Measurements from ENCODE around the gene ACSM2B.
"Not testable (repeated sequence)": the region's sequence is repeated elsewhere in the genome, so short reads cannot be mapped to it uniquely, and the experiment has no call there.

Gene ACSM2B

GRCh38 chr16:20595068-20595467, 18.9 kb upstream of the ACSM2B start:
- H3K4me1 ChIP-seq (ENCODE audit: control insufficient read depth in 2 of 2, insufficient read depth in 1 of 2, low read depth in 1 of 2, low read length in 2 of 2); H3K9ac ChIP-seq (ENCODE audit: low read depth, low read length, poor library complexity); H4K91ac ChIP-seq (ENCODE audit: low read depth, low read length, poor library complexity); H2BK120ac ChIP-seq (ENCODE audit: low read depth, low read length); H3K18ac ChIP-seq (ENCODE audit: low read length); H2BK5ac ChIP-seq (ENCODE audit: low read length); H2AK5ac ChIP-seq (ENCODE audit: low read depth, low read length); H4K8ac ChIP-seq (ENCODE audit: low read depth, low read length); H3K27me3 ChIP-seq (ENCODE audit: control insufficient read depth in 3 of 3, insufficient read depth in 3 of 3, low read depth in 1 of 3, low read length in 3 of 3); H2BK15ac ChIP-seq (ENCODE audit: low read length); H3K4me3 ChIP-seq (ENCODE audit: low read length in 2 of 2); H3K14ac ChIP-seq (ENCODE audit: low read length); H3K79me1 ChIP-seq (ENCODE audit: low read depth, low read length); H3K4ac ChIP-seq (ENCODE audit: low read length); H3K27ac ChIP-seq (replicated peaks; ENCODE audit: low read length); H3K23ac ChIP-seq (ENCODE audit: low read depth, low read length, poor library complexity); H3K4me2 ChIP-seq (ENCODE audit: insufficient read depth, low read length, poor library complexity, severe bottlenecking); H2BK12ac ChIP-seq (ENCODE audit: low read length); H3K9me3 ChIP-seq (replicated peaks in 1 of 2; ENCODE audit: control insufficient read depth in 2 of 2, insufficient read depth in 1 of 2, low read depth in 1 of 2, low read length in 2 of 2); H2AFZ ChIP-seq (ENCODE audit: low read length); H3K36me3 ChIP-seq (replicated peaks in 1 of 2; ENCODE audit: control insufficient read depth in 2 of 2, insufficient read depth in 2 of 2, low read length in 2 of 2); DNase-seq (ENCODE audit: low spot score): not testable (repeated sequence)
- WGBS, 2 donors (ENCODE audit: extremely low coverage in 2 of 2, insufficient read length in 2 of 2, insufficient replicate concordance in 1 of 2), result no CpG with 5 or more reads among the region's 2 CpGs

DNA sequence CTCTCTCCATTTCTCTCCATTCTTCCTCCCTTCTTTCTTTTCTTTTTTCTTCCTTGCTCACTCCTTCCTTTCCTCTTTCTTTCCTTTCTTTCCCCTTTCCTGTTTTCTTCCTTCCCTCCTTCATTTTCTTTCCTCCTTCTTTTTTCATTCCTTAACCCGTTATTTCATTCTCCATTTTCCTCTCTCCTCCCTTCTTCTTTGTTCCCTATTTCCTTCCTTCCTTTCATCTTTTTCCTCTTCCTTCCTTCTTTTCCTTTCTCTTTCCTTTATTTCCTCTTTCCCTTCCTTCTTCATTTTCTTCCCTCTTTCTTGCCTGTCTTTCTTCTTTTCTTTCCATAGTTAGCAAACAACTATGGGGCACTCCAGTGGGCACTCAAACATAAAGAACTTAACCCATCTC, 16.6 kb upstream of the ACSM2B start:
- H3K18ac ChIP-seq (ENCODE audit: low read length); H2BK12ac ChIP-seq (ENCODE audit: low read length); H2AK5ac ChIP-seq (ENCODE audit: low read depth, low read length); H3K9ac ChIP-seq (ENCODE audit: low read depth, low read length, poor library complexity); H4K91ac ChIP-seq (ENCODE audit: low read depth, low read length, poor library complexity); H3K4me2 ChIP-seq (ENCODE audit: insufficient read depth, low read length, poor library complexity, severe bottlenecking); H3K23ac ChIP-seq (ENCODE audit: low read depth, low read length, poor library complexity); H3K79me1 ChIP-seq (ENCODE audit: low read depth, low read length); H3K14ac ChIP-seq (ENCODE audit: low read length); H3K27me3 ChIP-seq (ENCODE audit: control insufficient read depth in 3 of 3, insufficient read depth in 3 of 3, low read depth in 1 of 3, low read length in 3 of 3); H3K4me1 ChIP-seq (ENCODE audit: control insufficient read depth in 2 of 2, insufficient read depth in 1 of 2, low read depth in 1 of 2, low read length in 2 of 2); H3K4me3 ChIP-seq (ENCODE audit: low read length in 2 of 2); H2BK15ac ChIP-seq (ENCODE audit: low read length); H3K9me3 ChIP-seq (replicated peaks in 1 of 2; ENCODE audit: control insufficient read depth in 2 of 2, insufficient read depth in 1 of 2, low read depth in 1 of 2, low read length in 2 of 2); H2BK120ac ChIP-seq (ENCODE audit: low read depth, low read length); H3K36me3 ChIP-seq (replicated peaks in 1 of 2; ENCODE audit: control insufficient read depth in 2 of 2, insufficient read depth in 2 of 2, low read length in 2 of 2); H3K4ac ChIP-seq (ENCODE audit: low read length); H3K27ac ChIP-seq (replicated peaks; ENCODE audit: low read length); H4K8ac ChIP-seq (ENCODE audit: low read depth, low read length); H2BK5ac ChIP-seq (ENCODE audit: low read length); H2AFZ ChIP-seq (ENCODE audit: low read length); DNase-seq (ENCODE audit: low spot score): not testable (repeated sequence)
- WGBS, 2 donors (ENCODE audit: extremely low coverage in 2 of 2, insufficient read length in 2 of 2, insufficient replicate concordance in 1 of 2), result 80 to 97% methylated on average over 1 of the region's 1 CpG

- not testable (repeated sequence) for H4K8ac ChIP-seq (ENCODE audit: low read depth, low read length); H2BK15ac ChIP-seq (ENCODE audit: low read length); H3K9ac ChIP-seq (ENCODE audit: low read depth, low read length, poor library complexity); DNase-seq (ENCODE audit: low spot score); H3K4me2 ChIP-seq (ENCODE audit: insufficient read depth, low read length, poor library complexity, severe bottlenecking); H2AK5ac ChIP-seq (ENCODE audit: low read depth, low read length); H2BK12ac ChIP-seq (ENCODE audit: low read length); H3K36me3 ChIP-seq (replicated peaks in 1 of 2; ENCODE audit: control insufficient read depth in 2 of 2, insufficient read depth in 2 of 2, low read length in 2 of 2); H3K9me3 ChIP-seq (replicated peaks in 1 of 2; ENCODE audit: control insufficient read depth in 2 of 2, insufficient read depth in 1 of 2, low read depth in 1 of 2, low read length in 2 of 2); H2AFZ ChIP-seq (ENCODE audit: low read length); H3K23ac ChIP-seq (ENCODE audit: low read depth, low read length, poor library complexity); H3K27me3 ChIP-seq (ENCODE audit: control insufficient read depth in 3 of 3, insufficient read depth in 3 of 3, low read depth in 1 of 3, low read length in 3 of 3); H2BK5ac ChIP-seq (ENCODE audit: low read length); H3K14ac ChIP-seq (ENCODE audit: low read length); H3K27ac ChIP-seq (replicated peaks; ENCODE audit: low read length); H3K4me1 ChIP-seq (ENCODE audit: control insufficient read depth in 2 of 2, insufficient read depth in 1 of 2, low read depth in 1 of 2, low read length in 2 of 2); H3K18ac ChIP-seq (ENCODE audit: low read length); H3K4ac ChIP-seq (ENCODE audit: low read length); H3K79me1 ChIP-seq (ENCODE audit: low read depth, low read length); H2BK120ac ChIP-seq (ENCODE audit: low read depth, low read length); H4K91ac ChIP-seq (ENCODE audit: low read depth, low read length, poor library complexity); H3K4me3 ChIP-seq (ENCODE audit: low read length in 2 of 2)
- WGBS, 2 donors (ENCODE audit: extremely low coverage in 2 of 2, insufficient read length in 2 of 2, insufficient replicate concordance in 1 of 2), result no CpG with 5 or more reads among the region's 6 CpGs
Observed at GRCh38 chr16:20589486-20589885, 13.3 kb upstream of the ACSM2B start.

DNA sequence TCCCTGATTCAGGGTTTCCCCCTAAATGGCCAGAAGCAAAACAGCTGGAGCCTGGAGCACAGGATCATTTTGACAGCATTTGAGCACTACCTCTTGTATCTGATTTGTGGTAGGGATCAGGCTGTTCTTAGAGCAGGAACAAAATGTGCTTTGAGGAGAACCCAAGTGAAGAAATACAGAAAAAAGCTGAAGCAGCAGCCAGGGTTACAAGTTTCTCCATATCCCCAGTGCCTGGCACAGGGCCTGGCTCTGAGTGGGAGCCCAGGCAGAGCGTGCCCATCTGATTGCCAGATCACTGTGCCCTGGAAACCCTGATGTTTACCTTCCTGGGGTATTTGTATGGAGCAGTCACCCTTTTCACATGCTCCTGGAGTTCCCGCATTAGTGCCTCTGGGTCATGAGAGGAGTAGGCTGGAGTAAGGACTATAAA, 11.5 kb upstream of the ACSM2B start:
- DNase-seq (ENCODE audit: low spot score); H2BK120ac ChIP-seq (ENCODE audit: low read depth, low read length); H3K36me3 ChIP-seq (replicated peaks in 1 of 2; ENCODE audit: control insufficient read depth in 2 of 2, insufficient read depth in 2 of 2, low read length in 2 of 2); H2BK5ac ChIP-seq (ENCODE audit: low read length); H3K23ac ChIP-seq (ENCODE audit: low read depth, low read length, poor library complexity); H3K4me1 ChIP-seq (ENCODE audit: control insufficient read depth in 2 of 2, insufficient read depth in 1 of 2, low read depth in 1 of 2, low read length in 2 of 2); H3K9ac ChIP-seq (ENCODE audit: low read depth, low read length, poor library complexity); H4K91ac ChIP-seq (ENCODE audit: low read depth, low read length, poor library complexity); H3K4ac ChIP-seq (ENCODE audit: low read length); H3K79me1 ChIP-seq (ENCODE audit: low read depth, low read length); H3K9me3 ChIP-seq (replicated peaks in 1 of 2; ENCODE audit: control insufficient read depth in 2 of 2, insufficient read depth in 1 of 2, low read depth in 1 of 2, low read length in 2 of 2); H3K4me3 ChIP-seq (ENCODE audit: low read length in 2 of 2); H3K4me2 ChIP-seq (ENCODE audit: insufficient read depth, low read length, poor library complexity, severe bottlenecking); H3K27me3 ChIP-seq (ENCODE audit: control insufficient read depth in 3 of 3, insufficient read depth in 3 of 3, low read depth in 1 of 3, low read length in 3 of 3); H3K18ac ChIP-seq (ENCODE audit: low read length); H2BK12ac ChIP-seq (ENCODE audit: low read length); H3K14ac ChIP-seq (ENCODE audit: low read length); H4K8ac ChIP-seq (ENCODE audit: low read depth, low read length); H2BK15ac ChIP-seq (ENCODE audit: low read length); H2AFZ ChIP-seq (ENCODE audit: low read length); H2AK5ac ChIP-seq (ENCODE audit: low read depth, low read length); H3K27ac ChIP-seq (replicated peaks; ENCODE audit: low read length): not testable (repeated sequence)
- no CpG with 5 or more reads among the region's 2 CpGs for WGBS, 2 donors (ENCODE audit: extremely low coverage in 2 of 2, insufficient read length in 2 of 2, insufficient replicate concordance in 1 of 2)
